PC-9 (cell line): ENCODE results near the gene SLX4IP. TPM values are rescaled to one million over a fixed set of nuclear protein-coding genes. Genes with fewer than 3 reads are reported as not detected.

Source experiments
- BruUV-seq: library from RNA; stranded (reverse); fragments of 400-500 nt; replicated peaks from 2 replicates; lab custom pipeline; 2021; lab: Mats Ljungman, UMichigan
- CTCF ChIA-PET: fragments of 300-600 bp; sonication (Branson Sonifier 250); formaldehyde crosslinking; loops from one replicate; lab custom pipeline; 2022; ENCODE audit warnings: antibody characterized with exemption; lab: Charles Lee
- POLR2A ChIA-PET: fragments of 300-600 bp; sonication (Branson Sonifier 250); formaldehyde crosslinking; loops from one replicate; lab custom pipeline; 2022; ENCODE audit warnings: antibody characterized with exemption; ENCODE audit not compliant: unreplicated experiment; lab: Charles Lee
- DNase-seq, 2 experiments: peaks; one replicate each; pipeline versions ENCODE4 v3.0.0 to v3.0.0-alpha.2; 2015 to 2022; ENCODE audit warnings: mixed read lengths in 1 of 2
- H2AFZ ChIP-seq: fragments of 200-600 bp; sonication (generic); 2 replicates; pipeline ENCODE4 v1.8.1; 2017; ENCODE audit warnings: antibody characterized with exemption
- H3F3A ChIP-seq: fragments of 200-600 bp; sonication (generic); 2 replicates; pipeline ENCODE4 v1.8.1; 2017; ENCODE audit warnings: antibody characterized with exemption, mild to moderate bottlenecking, low read depth; ENCODE audit not compliant: insufficient read depth
- H3K27ac ChIP-seq: fragments of 200-600 bp; sonication (generic); 2 replicates; pipeline ENCODE4 v1.6.1; 2016; ENCODE audit warnings: mixed run types
- H3K27me3 ChIP-seq: fragments of 200-600 bp; sonication (generic); 2 replicates; pipeline ENCODE4 v1.6.1; 2016; ENCODE audit warnings: low read depth, mixed run types; ENCODE audit not compliant: insufficient read depth
- H3K36me3 ChIP-seq: fragments of 200-600 bp; sonication (generic); 2 replicates; pipeline ENCODE4 v1.6.1; 2016; ENCODE audit warnings: low read depth, mixed run types
- H3K4me1 ChIP-seq: fragments of 200-600 bp; sonication (generic); replicated peaks from 2 replicates; pipeline ENCODE4 v1.6.1; 2016; ENCODE audit warnings: mixed run types; ENCODE audit not compliant: insufficient read depth
- H3K4me2 ChIP-seq: fragments of 200-600 bp; sonication (generic); 2 replicates; pipeline ENCODE4 v1.6.1; 2017; ENCODE audit warnings: mixed run types
- H3K4me3 ChIP-seq: fragments of 200-600 bp; sonication (generic); 2 replicates; pipeline ENCODE4 v1.6.1; 2016; ENCODE audit warnings: mixed run types
- H3K79me2 ChIP-seq: fragments of 200-600 bp; sonication (generic); 2 replicates; pipeline ENCODE4 v1.6.1; 2017; ENCODE audit warnings: low read depth, mixed run types
- H3K9me2 ChIP-seq: fragments of 200-600 bp; sonication (generic); 2 replicates; pipeline ENCODE4 v1.8.1; 2017; ENCODE audit warnings: mild to moderate bottlenecking; ENCODE audit not compliant: insufficient read depth
- H3K9me3 ChIP-seq: fragments of 200-600 bp; sonication (generic); 2 replicates; pipeline ENCODE4 v1.8.1; 2016; ENCODE audit warnings: low read depth; ENCODE audit not compliant: insufficient read depth
- H4K20me1 ChIP-seq: fragments of 200-600 bp; sonication (generic); 2 replicates; pipeline ENCODE4 v1.8.1; 2017; ENCODE audit not compliant: insufficient read depth
- EZH2 ChIP-seq: fragments of 200-600 bp; sonication (generic); IDR thresholded peaks from 2 replicates; pipeline ENCODE4 v1.8.0; 2017; ENCODE audit warnings: antibody characterized with exemption, low read depth
- intact Hi-C: fragments of 100-400 bp; cut with micrococcal nuclease; formaldehyde crosslinking; loops from one replicate; pipeline ENCODE4 v1.10.0; 2022; ENCODE audit not compliant: unreplicated experiment
- total RNA-seq: library from RNA; stranded (reverse); gene quantifications from 2 replicates; pipeline ENCODE4 v1.2.3, GENCODE V29; 2021
- TF ChIP-seq, protein P1 (sequence below): fragments of 200-600 bp; sonication (generic); conservative IDR thresholded peaks from 2 replicates; pipeline ENCODE4 v1.6.1; 2017; ENCODE audit warnings: mixed run types, antibody characterized with exemption, mild to moderate bottlenecking, moderate library complexity

The SLX4IP gene
- total RNA-seq, 1 experiment from 2014 or later, result 13.4 TPM

DNA sequence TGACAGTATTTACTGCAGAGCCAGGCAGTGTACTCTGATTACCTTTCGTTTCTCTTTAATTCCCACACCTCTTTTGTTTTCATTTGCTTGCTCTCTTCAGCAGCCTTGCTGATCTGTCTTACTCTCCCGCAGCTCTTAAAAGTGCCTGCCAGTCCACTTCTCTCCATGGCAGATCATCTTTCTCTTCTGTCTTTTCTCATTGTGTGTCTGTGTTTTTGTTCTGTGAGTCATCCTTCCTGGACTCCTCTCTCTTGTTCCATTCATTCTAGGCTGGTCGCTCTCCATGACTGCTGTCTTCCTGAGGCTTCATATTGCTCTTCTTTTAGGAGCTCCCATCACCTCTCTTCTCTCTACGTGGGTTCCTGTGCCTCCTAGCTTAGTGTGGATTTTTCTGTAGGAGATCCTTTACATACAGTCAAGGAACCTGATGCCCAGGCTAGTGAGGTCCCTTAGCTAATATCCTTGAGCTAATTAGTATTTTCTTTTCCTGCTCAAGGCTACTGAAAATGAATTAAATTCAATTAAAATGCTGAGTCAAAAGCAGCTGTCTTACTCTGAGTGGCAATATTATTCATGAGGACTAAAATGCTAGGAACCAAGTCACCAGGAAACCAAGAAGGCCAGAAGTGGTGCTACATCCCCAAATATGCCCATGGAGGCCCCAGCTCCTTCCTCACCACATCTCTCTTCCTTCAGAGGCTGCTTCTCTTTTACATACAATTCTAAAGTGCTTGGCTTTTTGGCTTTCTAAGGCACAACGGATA is 86.1 kb downstream of the SLX4IP start:
- Histone ChIP-seq H3K36me3 (no peaks in the 10 kb centered on the region), H3K9me3 (no peaks in the 10 kb centered on the region), H3K27me3 (no peaks in the 10 kb centered on the region), H2AFZ (no peak overlapping the region), H3F3A (no peaks in the 10 kb centered on the region), H3K9me2 (no peaks in the 10 kb centered on the region), H4K20me1 (no peaks in the 10 kb centered on the region), H3K4me1 (peaks cover 9% of the 10 kb centered on the region; the same call in 1 of the 2 replicates), H3K27ac (no peak overlapping the region), H3K4me2 (no peak overlapping the region), H3K4me3 (no peak overlapping the region), H3K79me2 (no peaks in the 10 kb centered on the region; the same call in 1 of the 2 replicates)
- POLR2A ChIA-PET, result interaction anchor here (0.6 to 0.7 kb wide), 2 partner anchors 78 to 555 kb away, joined by 3 to 4 read pairs; no protein-coding TSS in a partner anchor
- BruUV-seq, result no TSS peak
- CTCF ChIA-PET, result no interaction called here
- no peak for DNase-seq
- no peak for TF ChIP-seq EZH2
- TF ChIP-seq, protein P1, sequence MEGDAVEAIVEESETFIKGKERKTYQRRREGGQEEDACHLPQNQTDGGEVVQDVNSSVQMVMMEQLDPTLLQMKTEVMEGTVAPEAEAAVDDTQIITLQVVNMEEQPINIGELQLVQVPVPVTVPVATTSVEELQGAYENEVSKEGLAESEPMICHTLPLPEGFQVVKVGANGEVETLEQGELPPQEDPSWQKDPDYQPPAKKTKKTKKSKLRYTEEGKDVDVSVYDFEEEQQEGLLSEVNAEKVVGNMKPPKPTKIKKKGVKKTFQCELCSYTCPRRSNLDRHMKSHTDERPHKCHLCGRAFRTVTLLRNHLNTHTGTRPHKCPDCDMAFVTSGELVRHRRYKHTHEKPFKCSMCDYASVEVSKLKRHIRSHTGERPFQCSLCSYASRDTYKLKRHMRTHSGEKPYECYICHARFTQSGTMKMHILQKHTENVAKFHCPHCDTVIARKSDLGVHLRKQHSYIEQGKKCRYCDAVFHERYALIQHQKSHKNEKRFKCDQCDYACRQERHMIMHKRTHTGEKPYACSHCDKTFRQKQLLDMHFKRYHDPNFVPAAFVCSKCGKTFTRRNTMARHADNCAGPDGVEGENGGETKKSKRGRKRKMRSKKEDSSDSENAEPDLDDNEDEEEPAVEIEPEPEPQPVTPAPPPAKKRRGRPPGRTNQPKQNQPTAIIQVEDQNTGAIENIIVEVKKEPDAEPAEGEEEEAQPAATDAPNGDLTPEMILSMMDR, result no peak
- intact Hi-C loops, result no loop called here

DNA sequence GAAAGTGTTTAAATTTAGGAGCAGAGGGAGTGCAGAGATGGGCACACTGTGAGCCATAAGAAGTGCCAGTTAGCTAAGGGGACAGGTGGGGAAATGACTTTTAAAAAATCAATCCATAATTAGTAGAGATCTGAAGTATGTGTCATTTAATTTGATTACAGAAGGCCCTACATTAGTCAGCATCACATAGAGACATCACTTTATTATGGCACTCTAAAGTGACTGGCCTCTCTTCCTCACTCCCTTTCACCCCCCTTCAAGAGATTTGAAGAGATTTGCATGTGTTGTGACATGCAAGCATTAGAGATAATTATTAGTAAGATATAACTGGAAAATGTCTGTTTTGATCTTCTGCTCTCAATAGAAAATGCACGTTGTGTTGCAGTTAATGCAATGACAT is 86.7 kb downstream of the SLX4IP start:
- TF ChIP-seq EZH2, result no peak
- TF ChIP-seq, protein P1, result no peak
- no peak overlapping the region for H3K4me3 ChIP-seq
- H4K20me1 ChIP-seq, result no peaks in the 10 kb centered on the region
- no peak for DNase-seq
- H3K79me2 ChIP-seq, result no peaks in the 10 kb centered on the region; the same call in 1 of the 2 replicates
- H3K4me1 ChIP-seq, result peaks cover 9% of the 10 kb centered on the region; the same call in 1 of the 2 replicates
- no TSS peak for BruUV-seq
- H3K36me3 ChIP-seq, result no peaks in the 10 kb centered on the region
- no peaks in the 10 kb centered on the region for H3K27me3 ChIP-seq
- no peaks in the 10 kb centered on the region for H3K9me2 ChIP-seq
- no peaks in the 10 kb centered on the region for H3K9me3 ChIP-seq
- CTCF ChIA-PET, result no interaction called here
- no peak overlapping the region for H3K27ac ChIP-seq
- intact Hi-C loops, result no loop called here
- H2AFZ ChIP-seq, result no peak overlapping the region
- no peaks in the 10 kb centered on the region for H3F3A ChIP-seq
- H3K4me2 ChIP-seq, result no peak overlapping the region
- POLR2A ChIA-PET, result interaction anchor here (0.6 to 0.7 kb wide), 2 partner anchors 77 to 554 kb away, joined by 3 to 4 read pairs; no protein-coding TSS in a partner anchor

DNA sequence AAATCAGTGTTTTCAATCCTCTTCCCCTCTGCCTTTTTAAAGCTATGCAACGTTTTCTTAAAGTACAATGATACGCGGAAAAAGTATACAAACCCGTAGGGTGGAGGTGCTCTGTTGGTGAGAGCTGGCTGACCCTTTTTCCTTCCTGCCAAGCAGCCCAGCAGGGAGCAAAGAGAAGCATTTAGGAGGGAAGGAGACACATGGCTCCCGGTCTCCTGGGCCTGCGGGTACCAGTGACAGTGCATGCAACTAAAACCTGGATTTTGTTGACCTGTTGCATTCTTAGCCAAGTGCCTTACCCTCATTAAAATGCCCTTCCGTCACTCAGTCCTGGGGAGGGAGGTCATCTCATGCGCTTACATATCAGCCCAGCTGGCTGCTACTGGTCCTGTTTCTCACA is 87.2 kb downstream of the SLX4IP start:
- no peaks in the 10 kb centered on the region for H3K9me3 ChIP-seq
- TF ChIP-seq EZH2, result no peak
- TF ChIP-seq, protein P1, result no peak
- ChIA-PET CTCF (no interaction called here), POLR2A (no interaction called here)
- H3K79me2 ChIP-seq, result no peaks in the 10 kb centered on the region; the same call in 1 of the 2 replicates
- H3K27me3 ChIP-seq, result no peaks in the 10 kb centered on the region
- H4K20me1 ChIP-seq, result no peaks in the 10 kb centered on the region
- no peaks in the 10 kb centered on the region for H3K9me2 ChIP-seq
- DNase-seq, result no peak
- H3K36me3 ChIP-seq, result no peaks in the 10 kb centered on the region
- no peak overlapping the region for H3K4me3 ChIP-seq
- H3K27ac ChIP-seq, result no peak overlapping the region
- intact Hi-C loops, result no loop called here
- H3K4me2 ChIP-seq, result no peak overlapping the region
- peaks cover 9% of the 10 kb centered on the region; the same call in 1 of the 2 replicates for H3K4me1 ChIP-seq
- no peak overlapping the region for H2AFZ ChIP-seq
- H3F3A ChIP-seq, result no peaks in the 10 kb centered on the region
- BruUV-seq, result no TSS peak
